GM21529 (cell line): ENCODE data around the gene MAPK8IP2.

Experiments
- ATAC-seq: cut with Tn5 transposase; IDR thresholded peaks from one replicate; pipeline ENCODE4 v1.9.1; 2021; ENCODE audit not compliant: unreplicated experiment

The MAPK8IP2 gene

GRCh38 chr22:50600538-50600937 is at the start of gene MAPK8IP2:
TSS of gene MAPK8IP2 (plus strand) at chr22:50600793. CDS start at chr22:50600819, 26 bp downstream.
- no peak for ATAC-seq

DNA sequence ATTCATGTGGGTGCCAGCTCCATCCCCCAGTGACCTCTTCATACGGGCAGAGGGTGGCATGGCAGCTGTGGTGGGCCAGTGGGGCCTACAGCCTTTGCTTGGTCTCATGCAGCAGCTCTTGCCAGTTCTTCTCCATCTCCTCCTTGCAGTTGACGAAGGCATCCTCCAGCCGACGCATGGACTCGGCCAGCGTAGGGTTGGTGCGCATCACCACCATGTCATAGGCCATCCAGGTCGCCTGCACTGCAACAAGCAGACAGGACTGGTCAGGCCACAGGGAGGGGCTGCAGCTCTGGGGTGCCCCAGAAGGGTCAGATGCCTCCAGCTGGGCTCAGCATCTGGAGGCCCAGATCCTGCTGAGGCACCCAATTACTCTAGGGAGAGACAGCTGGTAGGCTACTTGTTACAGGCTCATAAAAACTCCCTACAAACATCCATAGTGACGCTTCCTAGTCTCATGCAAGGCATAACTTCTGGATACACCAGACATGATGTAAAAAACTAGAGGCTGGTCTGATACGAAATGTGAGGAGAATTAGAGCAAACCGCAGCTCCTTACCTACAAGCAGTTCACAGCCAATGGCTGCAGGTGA is 49.3 kb upstream of the MAPK8IP2 start:
- no peak for ATAC-seq

DNA sequence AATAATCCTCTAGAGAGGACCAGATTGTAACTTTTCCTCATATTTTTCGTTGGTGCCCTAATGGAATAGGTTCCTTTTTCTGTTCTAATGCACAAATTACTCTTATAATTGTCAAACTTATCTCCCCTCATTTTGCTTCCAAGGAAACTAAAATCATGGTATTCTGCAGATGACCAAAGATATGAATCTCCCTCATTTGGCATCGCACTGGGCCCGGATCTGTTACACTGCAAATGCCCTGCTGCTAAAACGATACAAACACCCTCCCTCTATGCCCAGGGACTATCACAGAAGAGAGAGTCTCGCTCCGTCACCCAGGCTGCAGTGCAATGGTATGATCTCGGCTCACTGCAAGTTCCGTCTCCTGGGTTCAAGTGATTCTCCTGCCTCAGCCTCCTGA is 47.3 kb upstream of the MAPK8IP2 start:
- ATAC-seq = no peak

DNA sequence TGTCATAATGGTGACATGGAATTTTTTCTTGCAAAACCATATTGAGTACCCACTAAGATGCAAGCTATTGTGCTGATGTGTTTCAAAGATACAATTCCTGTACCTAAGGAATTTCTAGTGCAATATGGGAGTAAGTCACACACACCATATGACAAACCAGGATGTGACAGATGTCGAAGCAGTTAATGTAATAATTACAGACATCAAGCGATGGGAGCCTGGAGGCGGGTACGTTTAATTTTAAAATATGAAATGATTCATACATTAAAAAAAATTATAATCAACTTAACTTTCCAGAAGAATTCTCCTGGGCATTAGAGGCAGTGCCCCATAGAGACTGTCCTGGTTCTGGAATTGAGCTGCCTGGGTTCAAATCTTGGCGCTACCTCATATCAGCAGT is 43.9 kb upstream of the MAPK8IP2 start:
- no peak for ATAC-seq

DNA sequence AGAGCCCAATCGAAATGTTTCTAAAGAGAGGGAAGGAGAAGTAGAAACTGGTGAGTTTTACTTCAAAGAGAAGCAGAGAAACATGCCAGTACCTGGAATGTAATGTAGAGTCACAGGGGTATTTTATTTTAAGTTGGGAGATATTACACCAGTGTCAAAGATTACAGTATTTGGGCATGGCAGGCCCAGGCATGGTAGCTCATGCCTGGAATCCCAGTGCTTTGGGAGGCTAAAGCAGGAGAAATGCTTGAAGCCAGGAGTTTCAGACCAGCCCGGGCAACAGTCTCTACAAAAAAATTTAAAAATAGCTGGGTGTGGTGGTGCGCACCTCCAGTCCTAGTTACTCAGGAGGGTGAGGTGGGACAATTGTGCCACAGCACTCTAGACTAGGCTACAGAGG is 40.6 kb upstream of the MAPK8IP2 start:
- ATAC-seq = no peak

GRCh38 chr22:50561401-50562358 is 38.9 kb upstream of the MAPK8IP2 start:
- ATAC-seq = no peak

GRCh38 chr22:50562523-50563412 is 37.8 kb upstream of the MAPK8IP2 start, which contains the start of gene SYCE3:
TSS of gene SYCE3 (minus strand) at chr22:50562919. CDS start at chr22:50556405, 6,514 bp downstream.
- peak; percentile 91 for ATAC-seq

DNA sequence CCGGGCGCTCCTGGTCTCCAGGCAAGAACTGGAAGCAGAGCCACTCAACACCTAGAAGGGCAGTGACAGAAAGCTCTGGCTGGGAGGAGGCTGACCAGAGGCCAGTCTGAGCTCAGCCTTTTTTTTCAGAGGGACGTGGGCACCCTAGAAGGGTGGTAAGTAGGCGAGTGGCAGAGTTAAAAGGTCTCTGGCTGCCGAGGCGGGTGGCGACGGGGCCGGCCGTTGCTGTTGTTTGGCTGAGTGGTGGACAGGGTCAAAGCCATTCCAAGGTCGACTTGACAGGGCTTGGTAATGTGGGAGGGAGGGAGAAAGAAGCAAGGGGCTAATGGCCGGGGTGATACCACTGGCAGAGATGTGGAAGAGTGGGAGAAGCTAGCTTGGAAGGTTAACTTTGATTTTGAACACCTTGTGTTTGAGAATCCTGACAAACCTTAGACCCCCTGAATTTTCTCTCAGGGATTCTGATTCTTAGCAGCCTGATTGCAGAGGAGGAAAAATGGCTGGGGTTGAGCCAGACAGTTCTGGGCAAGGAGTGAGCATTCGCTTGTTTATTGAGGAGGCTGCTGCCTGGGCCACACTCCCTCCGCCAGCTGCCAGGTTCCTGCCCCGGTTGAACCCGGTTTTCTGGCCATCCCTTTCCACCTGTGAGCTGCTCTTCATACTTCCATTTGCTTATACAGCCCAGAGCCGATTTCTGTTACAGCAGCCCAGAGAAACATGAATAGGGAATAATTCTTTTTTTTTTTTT is 37.0 kb upstream of the MAPK8IP2 start:
- ATAC-seq = no peak

- ATAC-seq = no peak
Observed at GRCh38 chr22:50564289-50564688, 36.3 kb upstream of the MAPK8IP2 start.

GRCh38 chr22:50567721-50568252 is 32.8 kb upstream of the MAPK8IP2 start:
- no peak for ATAC-seq

DNA sequence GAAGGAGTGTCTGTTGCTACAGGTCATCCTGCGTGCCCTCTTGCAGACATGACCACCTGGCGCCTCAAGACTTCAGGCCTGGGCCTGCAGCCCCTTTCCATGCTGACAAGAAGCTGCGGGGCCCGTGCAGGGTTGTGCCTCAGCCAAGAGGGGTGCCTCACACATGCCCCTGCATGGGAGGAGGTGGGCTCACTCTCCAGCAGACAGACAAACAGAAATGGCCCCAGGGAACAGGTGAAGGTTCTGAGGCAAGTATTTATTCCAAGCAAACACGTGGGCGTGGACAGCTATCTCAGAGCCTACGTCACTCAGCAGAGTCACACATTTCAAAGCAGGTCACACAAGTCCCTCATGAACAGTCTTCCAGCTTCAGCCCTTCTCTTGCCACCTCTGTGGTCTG is 32.0 kb upstream of the MAPK8IP2 start:
- ATAC-seq = no peak

DNA sequence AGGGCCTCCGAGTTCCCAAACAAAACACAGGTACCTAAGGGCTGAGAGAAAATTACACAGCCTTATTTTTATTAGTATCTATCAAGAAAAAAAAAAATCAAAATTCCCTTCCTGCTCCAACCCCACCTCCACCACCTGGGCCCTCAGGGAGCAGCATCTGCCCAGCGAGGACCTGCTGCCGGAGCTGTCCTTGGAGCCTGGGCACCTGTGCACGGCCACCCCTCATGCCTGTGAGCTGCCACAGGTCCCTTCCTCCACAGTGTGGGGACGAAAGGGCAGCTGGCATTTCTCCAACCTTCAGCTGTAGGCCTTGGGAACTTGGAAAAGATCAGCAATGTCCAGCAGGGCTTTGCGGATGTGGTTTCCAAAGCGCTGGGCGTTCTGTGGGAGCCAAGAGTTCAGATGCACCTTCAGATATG is 31.5 kb upstream of the MAPK8IP2 start:
- ATAC-seq = no peak

DNA sequence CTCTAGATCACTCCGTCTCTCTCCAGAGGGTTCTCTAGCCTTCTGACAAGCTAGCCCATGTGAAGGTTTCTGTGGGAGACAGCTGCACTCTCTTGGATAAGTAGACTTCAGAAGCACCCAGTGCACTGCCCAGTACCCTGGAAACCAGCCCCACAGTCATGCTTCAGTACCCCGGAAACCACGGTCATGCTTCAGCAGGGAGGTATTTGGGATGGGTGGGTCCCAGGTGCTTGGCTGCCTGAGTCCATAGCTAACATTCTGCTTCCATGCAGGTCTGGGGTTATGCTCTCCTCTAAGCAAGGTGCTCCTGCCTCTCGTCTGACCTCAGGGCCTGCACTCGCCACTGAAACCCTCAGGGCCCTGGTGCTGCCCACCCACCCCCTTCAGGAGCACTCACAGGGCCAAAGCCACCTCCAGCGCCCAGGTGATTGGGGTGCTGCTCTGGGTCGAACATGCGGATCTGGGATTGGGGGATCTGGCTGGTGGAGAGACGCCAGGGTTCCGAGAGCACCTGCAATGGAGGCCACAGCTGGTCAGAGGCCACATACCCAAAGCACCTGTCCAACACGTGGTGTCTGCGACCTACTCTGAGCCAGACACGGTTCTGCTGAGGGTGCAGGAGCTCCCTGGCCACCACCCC is 30.6 kb upstream of the MAPK8IP2 start:
- ATAC-seq = no peak

GRCh38 chr22:50570861-50571260 is 29.7 kb upstream of the MAPK8IP2 start:
- ATAC-seq = no peak

- no peak for ATAC-seq
Observed at GRCh38 chr22:50571264-50572175, 29.1 kb upstream of the MAPK8IP2 start.

DNA sequence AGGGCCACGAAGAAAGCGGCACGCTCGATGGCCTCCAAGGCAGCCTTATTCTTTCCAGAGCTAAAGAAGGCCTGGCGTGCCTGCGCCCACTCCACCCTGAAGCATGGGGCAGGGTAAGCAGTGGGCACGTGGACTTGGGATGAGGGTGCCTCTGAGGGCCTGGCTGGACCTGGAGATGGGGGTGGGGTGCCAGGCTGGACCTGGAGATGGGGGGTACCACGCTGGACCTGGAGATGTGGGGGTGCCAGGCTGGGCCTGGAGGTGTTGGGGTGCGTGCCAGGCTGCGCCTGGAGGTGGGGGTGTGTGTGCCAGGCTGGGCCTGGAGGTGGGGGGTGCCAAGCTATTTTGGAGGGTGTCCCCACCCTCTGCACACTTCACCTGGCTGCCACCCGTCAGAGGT is 27.6 kb upstream of the MAPK8IP2 start:
- ATAC-seq = no peak

DNA sequence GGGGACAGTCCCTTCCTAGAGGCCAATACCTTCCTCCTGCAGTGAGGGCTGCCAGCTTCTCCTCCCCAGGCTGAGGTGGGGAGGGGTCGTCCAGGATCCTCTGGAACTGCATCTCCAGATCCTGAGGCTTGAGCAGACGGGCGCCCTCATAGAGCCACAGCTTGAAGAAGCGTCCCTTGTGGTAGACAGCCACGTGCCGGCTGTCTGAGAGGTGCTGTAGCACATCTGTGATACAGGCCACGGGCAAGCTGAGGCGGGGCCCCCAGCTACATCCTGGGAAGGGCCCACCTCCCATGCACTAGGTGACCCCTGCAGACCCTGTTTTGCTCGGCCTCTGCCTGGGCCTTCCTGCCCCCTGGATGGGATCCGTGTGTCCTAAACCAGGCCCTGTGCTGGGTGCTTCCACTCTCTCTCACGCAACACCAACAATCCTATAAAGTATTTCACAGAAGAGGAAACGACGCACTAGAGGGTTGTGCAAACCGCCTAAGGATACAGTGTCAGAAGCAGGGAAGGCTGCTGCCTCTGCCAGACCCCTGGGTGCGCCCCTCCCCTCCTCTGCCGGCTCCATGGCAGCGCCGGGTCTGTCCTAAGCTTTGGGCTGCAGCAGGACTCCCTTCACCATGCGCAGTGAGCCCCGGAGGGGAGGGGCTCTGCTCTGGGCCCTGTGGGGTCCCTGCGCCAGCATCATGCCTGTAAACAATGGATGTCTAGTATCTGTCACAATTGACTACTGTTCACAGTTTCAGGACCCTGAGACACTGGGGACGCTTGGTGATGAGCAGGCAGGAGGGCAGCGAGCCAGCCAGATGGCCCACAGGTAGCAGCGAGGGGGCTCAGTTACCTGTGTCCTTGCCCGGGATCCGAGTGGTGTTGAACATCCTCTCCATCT is 26.9 kb upstream of the MAPK8IP2 start:
- ATAC-seq = no peak

DNA sequence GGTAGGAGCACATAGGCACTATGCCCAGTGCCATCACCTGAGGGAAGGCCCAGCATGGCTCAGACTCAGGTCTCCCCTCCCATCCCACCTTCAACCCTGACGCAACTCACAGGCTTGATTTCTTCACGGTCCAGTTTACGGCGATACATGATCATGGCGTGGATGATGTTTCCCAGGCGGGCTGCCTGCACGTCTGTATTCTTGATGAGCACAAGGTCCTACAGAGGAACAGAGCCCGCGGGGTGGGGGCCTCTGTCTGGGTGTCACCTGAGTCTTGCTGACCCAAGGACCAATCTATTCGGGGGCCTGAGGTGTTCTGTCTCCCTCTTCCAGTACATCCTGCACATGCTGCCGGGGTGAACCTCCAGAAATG is 26.2 kb upstream of the MAPK8IP2 start:
- no peak for ATAC-seq
